Smooth muscle cell of the brain vasculature (primary cell): ENCODE data around the gene FOXP2.
"Not testable (repeated sequence)": the region's sequence is repeated elsewhere in the genome, so short reads cannot be mapped to it uniquely, and the experiment has no call there.

Source experiments
- DNase-seq: peaks from one replicate; pipeline ENCODE4 v3.0.0-alpha.2; 2012; ENCODE audit warnings: low read depth, low spot score

Gene FOXP2

GRCh38 chr7:114414156-114415063 lies at the start of gene FOXP2:
FOXP2 (plus strand) TSS chr7:114414815; CDS start chr7:114426512, 11,697 bp downstream.
- no peak for DNase-seq

GRCh38 chr7:114365791-114366190 lies 48.8 kb upstream of the FOXP2 start:
- DNase-seq = no peak

- no peak for DNase-seq
These were observed 46.1 kb upstream of the FOXP2 start for GRCh38 chr7:114368492-114368891.

GRCh38 chr7:114369294-114369693 lies 45.3 kb upstream of the FOXP2 start:
- DNase-seq = no peak

DNA sequence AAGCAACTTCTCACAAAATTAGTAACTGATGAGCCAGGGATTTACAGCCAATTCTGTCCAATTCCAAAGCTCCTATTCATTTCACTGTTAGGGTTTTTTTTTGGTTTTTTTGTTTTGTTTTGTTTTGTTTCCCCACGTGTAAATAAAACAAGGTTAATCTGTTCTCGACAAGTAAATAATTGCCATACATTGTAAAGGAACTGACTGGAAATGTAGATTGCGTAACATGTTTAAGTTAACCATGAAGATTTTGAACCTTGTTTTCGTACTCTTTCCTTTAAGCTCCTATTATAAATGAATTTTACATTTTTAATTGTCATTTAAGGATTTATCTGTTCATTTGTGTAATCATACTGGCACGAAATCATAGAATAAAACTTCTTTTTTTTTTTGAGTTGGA lies 42.0 kb upstream of the FOXP2 start:
- no peak for DNase-seq

- DNase-seq = no peak
These were observed 38.7 kb upstream of the FOXP2 start for GRCh38 chr7:114375907-114376306.

- not testable (repeated sequence) for DNase-seq
These were observed 30.7 kb upstream of the FOXP2 start for GRCh38 chr7:114383946-114384345.

DNA sequence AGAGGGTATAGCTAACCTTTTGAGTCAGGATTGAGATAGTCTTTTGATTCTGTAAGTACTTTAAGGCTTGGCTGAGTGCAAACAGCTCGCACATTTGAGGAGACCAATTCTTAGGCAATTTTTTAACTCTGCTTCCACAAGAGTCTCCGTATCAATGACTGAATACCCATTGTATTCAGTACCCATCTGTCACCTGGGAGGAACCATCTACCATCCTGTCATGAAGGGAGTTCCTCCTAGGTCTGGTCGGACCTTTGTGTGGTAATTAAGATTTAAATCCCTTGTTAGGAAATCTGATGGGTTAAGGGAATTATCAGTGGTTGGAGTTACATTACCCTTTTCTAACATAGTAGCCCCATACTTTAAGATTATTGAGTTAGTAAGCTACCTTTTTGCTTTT lies 30.3 kb upstream of the FOXP2 start:
- not testable (repeated sequence) for DNase-seq

GRCh38 chr7:114388021-114388420 lies 26.6 kb upstream of the FOXP2 start:
- no peak for DNase-seq

DNA sequence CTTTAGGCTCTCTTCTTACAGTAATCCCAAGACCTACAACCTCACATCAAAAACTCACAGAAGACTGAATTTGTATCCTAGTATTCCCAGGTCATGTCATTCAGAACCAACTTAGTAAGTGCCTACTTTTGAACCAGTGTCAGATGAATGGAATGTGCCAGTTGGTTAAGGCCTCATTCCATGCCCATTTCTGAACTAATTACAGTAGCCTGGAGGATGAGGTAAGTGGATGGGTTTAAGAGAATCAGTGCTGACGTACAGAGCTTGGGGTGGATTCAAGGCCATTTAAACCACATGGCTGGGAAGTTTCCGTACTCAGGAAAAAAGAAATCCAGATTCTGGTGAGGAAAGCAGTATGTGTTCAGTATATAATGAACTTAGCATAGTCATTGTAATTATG lies 21.9 kb upstream of the FOXP2 start:
- no peak for DNase-seq

- DNase-seq = no peak
These were observed 11.6 kb upstream of the FOXP2 start for GRCh38 chr7:114402876-114403635.

- DNase-seq = no peak
These were observed 9.2 kb upstream of the FOXP2 start for GRCh38 chr7:114405427-114405826.

- no peak for DNase-seq
These were observed 4.9 kb upstream of the FOXP2 start for GRCh38 chr7:114409750-114410149.

- DNase-seq = no peak
These were observed 2.1 kb upstream of the FOXP2 start for GRCh38 chr7:114412548-114412947.

DNA sequence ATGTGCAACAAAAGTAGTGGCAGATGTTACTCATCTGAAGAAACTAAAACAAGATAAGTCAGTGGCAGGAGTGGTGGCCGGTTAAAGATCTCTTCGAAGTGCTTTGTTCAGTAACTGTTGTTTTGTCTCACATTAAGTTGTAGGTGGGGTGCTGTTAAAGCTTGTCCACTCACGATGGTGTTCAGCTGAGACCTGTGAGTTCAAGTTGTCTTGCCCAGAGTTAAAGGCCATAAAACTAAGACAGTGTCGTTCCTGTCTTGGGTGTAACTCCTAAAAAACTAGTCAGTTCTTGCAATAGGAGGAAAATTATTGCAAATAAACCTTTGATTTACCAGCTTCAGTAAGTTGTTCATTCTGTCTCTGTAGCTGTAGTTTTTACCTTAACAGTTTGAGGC lies 857 bp upstream of the FOXP2 start:
- DNase-seq = no peak

- no peak for DNase-seq
These were observed 712 bp downstream of the FOXP2 start for GRCh38 chr7:114415064-114415989.

DNA sequence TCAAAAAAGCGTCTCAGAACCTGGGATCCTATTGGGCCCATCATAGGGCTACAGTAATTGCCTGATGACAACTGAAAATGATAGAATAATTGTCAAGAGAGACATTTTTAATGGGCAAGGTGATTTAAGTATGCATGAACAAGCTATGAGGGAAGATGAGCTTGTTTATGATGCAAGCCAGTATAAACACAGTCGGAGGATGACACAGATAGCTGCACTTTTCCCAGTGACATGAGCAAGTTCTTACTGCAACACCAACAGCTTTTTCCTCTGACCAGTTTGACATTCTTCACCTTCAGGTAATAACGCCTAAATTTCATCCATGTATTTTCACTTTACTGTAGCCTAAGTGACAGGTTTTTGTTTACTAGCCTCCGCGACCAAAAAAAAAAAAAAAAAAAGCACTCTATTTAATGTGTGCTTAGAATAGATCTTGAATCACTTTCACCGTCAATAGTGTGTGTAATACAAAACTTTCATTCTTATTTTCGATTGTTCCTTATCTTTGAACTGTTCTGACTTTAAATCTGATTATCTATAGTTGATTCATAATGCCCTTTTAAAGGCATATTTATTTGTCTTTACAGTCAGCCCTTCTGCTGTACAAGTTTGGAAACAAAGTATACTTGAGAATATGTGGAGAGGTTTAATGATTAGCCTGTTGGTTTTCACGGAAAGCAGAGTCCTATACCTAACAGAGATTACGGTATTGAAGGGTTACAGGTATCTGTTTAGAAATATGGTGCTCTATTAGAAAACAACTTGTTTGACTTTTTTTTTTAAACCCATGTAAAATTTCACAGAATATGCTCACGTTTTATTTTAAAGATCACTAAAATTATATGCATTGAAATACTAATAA lies 1.7 kb downstream of the FOXP2 start:
- no peak for DNase-seq

- DNase-seq = no peak
These were observed 2.7 kb downstream of the FOXP2 start for GRCh38 chr7:114417290-114417689.

GRCh38 chr7:114418117-114418516 lies 3.5 kb downstream of the FOXP2 start:
- no peak for DNase-seq

DNA sequence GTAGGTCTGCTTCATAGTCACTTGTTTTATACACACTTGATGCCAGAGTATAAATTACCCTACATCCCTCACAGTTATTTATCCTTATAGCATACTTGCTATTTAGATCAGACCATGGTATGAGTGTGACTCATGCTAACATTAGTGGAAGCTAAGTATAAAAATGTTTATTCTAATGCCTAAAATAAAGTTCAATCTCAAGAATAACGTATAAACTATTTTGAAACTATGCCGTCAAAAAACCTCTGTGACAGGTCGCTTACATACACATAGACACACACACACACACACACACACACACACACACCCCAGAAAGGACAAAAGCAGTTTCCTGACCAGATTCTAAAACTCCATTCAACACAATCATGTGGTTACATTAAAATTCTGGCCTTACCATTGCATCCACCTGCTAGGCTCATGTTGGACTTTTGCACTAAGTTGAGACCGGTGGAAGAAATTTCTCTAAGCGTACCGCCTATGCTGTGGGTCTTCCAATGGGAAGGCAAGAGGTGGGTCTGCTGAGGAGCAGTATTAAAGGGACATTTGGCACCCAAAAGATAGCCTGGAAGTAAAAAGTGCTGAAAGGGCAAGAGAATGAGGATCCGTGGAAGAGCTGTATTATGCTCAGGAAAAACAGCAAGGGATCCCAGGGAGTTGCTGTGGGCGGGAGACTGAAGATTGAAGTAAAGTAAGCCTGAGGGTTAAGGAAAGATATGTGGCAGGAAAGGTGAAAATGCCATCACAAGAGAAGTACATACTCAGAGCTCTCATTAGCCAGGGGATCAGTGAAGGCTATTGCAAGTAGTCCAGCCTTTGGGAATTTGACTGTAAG lies 5.0 kb downstream of the FOXP2 start:
- no peak for DNase-seq
